ENCODE results near the gene CDH4. TPM values are rescaled to one million over a fixed set of nuclear protein-coding genes. Genes with fewer than 3 reads are reported as not detected.

The CDH4 gene
- total and polyA plus RNA-seq, 2 of the 8 experiments (the other 6 are each of a cell fraction or from before 2014, with no cell fraction given): 4.3 to 7.9 TPM

- no peak overlapping the region for H2AK5ac ChIP-seq (ENCODE audit: low read depth, low read length)
- H3K14ac ChIP-seq (ENCODE audit: insufficient read length): no peak overlapping the region
- H3K9ac ChIP-seq (replicated peaks in 1 of 4; ENCODE audit: extremely low read depth in 1 of 4, low read depth in 3 of 4, low read length in 3 of 4): no peak overlapping the region
- no peak overlapping the region for H4K8ac ChIP-seq (ENCODE audit: extremely low read depth, insufficient read depth, low read length)
- peaks cover 2 to 4% of the 10 kb centered on the region in 2 experiments for H4K20me1 ChIP-seq (replicated peaks in 1 of 2; ENCODE audit: control insufficient read depth in 1 of 2, insufficient read depth in 2 of 2, low read length in 2 of 2)
- no peak for DNase-seq (ENCODE audit: low read depth in 1 of 2, low spot score in 2 of 2)
- no peak for TF ChIP-seq KDM4A (IDR thresholded peaks at IDR 0.05; ENCODE audit: low read depth, low read length, severe bottlenecking)
- no peak overlapping the region for H2BK15ac ChIP-seq (ENCODE audit: low read length)
- H3K23me2 ChIP-seq (ENCODE audit: low read depth, low read length): peaks cover 4% of the 10 kb centered on the region; the same call in 1 of the 2 replicates
- no peak overlapping the region for H3K4me3 ChIP-seq (ENCODE audit: extremely low read depth in 1 of 4, insufficient read depth in 2 of 4, low read depth in 3 of 4, low read length in 4 of 4)
- H3K36me3 ChIP-seq (ENCODE audit: control insufficient read depth in 2 of 4, insufficient read depth in 4 of 4, low read length in 3 of 4): no peaks in the 10 kb centered on the region
- no peak overlapping the region for H3K4ac ChIP-seq (replicated peaks; ENCODE audit: insufficient read length, low read depth, low read length)
- POLR2A ChIA-PET (ENCODE audit: partially characterized antibody): no interaction called here
- no peak overlapping the region for H3K23ac ChIP-seq (ENCODE audit: insufficient read length)
- H3K79me1 ChIP-seq (ENCODE audit: low read depth, low read length): no peaks in the 10 kb centered on the region; the same call in 1 of the 2 replicates
- no peak overlapping the region for H4K5ac ChIP-seq (ENCODE audit: insufficient read length, low read depth, low read length)
- H3K27ac ChIP-seq (ENCODE audit: low read depth, low read length): no peak overlapping the region
- H2AFZ ChIP-seq (ENCODE audit: low read length): no peak overlapping the region
- CTCF ChIA-PET (ENCODE audit: partially characterized antibody): interaction anchor here (0.6 to 1.2 kb wide), 3 partner anchors 12 to 125 kb away, joined by 3 read pairs; no protein-coding TSS in a partner anchor
- H3K4me2 ChIP-seq (ENCODE audit: insufficient read depth in 1 of 2, low read depth in 2 of 2, low read length in 2 of 2): no peak overlapping the region
- no peak overlapping the region for H2BK12ac ChIP-seq (ENCODE audit: low read depth, low read length)
- no peak overlapping the region for H2BK5ac ChIP-seq (ENCODE audit: low read depth, low read length)
- WGBS, 2 experiments (ENCODE audit: extremely low coverage in 1 of 2, insufficient coverage in 1 of 2, insufficient read length in 1 of 2, insufficient replicate concordance in 2 of 2, low coverage in 1 of 2, low lambda C conversion rate in 2 of 2, missing lambda C conversion rate in 1 of 2): 85% methylated on average over 1 of the region's 1 CpG; no CpG with 5 or more reads in 1 of the 2 experiments
- peaks cover 3 to 6% of the 10 kb centered on the region in 2 experiments; a peak in 3 of 4 replicates for H3K9me3 ChIP-seq (ENCODE audit: insufficient read depth in 2 of 2, low read depth in 1 of 2, low read length in 1 of 2)
- H3K27me3 ChIP-seq (replicated peaks in 1 of 4; ENCODE audit: control insufficient read depth in 3 of 4, extremely low read depth in 1 of 4, insufficient read depth in 3 of 4, low read length in 3 of 4): peaks cover 0 to 3% (median 0%) of the 10 kb centered on the region in 4 experiments; a peak in 1 of 7 replicates
- no peak overlapping the region for H2BK20ac ChIP-seq (ENCODE audit: low read length)
- FAIRE-seq: no peak
- no peak overlapping the region for H2BK120ac ChIP-seq (replicated peaks; ENCODE audit: low read depth, low read length)
- no peaks in the 10 kb centered on the region for H3K79me2 ChIP-seq (ENCODE audit: control insufficient read depth in 1 of 2, insufficient read depth in 2 of 2, low read length in 2 of 2)
- peaks cover 0 to 4% (median under 1%) of the 10 kb centered on the region in 4 experiments; a peak in 3 of 7 replicates for H3K4me1 ChIP-seq (replicated peaks in 1 of 4; ENCODE audit: control insufficient read depth in 3 of 4, insufficient read depth in 4 of 4, low read length in 3 of 4)
- H4K91ac ChIP-seq (replicated peaks; ENCODE audit: insufficient read length, low read length): no peak overlapping the region
- no peak overlapping the region for H3K18ac ChIP-seq (ENCODE audit: extremely low read depth, low read length)
- H3K56ac ChIP-seq (replicated peaks; ENCODE audit: insufficient read length, low read depth, low read length): no peak overlapping the region
Observed at GRCh38 chr20:61750093-61750492, 498.0 kb downstream of the CDH4 start.

All from H1 (cell line).